ENCODE results near the gene PRF1.

Gene PRF1

GRCh38 chr10:70560511-70560941 is 42.0 kb downstream of the PRF1 start:
- DNase-seq (ENCODE audit: low read depth in 2 of 2), result no peak

- DNase-seq (ENCODE audit: low read depth in 2 of 2), result no peak
These were observed 42.7 kb downstream of the PRF1 start for GRCh38 chr10:70559861-70560260.

GRCh38 chr10:70558871-70559810 is 43.4 kb downstream of the PRF1 start:
- peak; percentile 45 to 63 for DNase-seq (ENCODE audit: low read depth in 2 of 2)

GRCh38 chr10:70558295-70558694 is 44.2 kb downstream of the PRF1 start:
- no peak for DNase-seq (ENCODE audit: low read depth in 2 of 2)

- DNase-seq (ENCODE audit: low read depth in 2 of 2), result no peak
These were observed 44.7 kb downstream of the PRF1 start for GRCh38 chr10:70557876-70558275.

GRCh38 chr10:70557086-70557845 is 45.3 kb downstream of the PRF1 start:
- no peak for DNase-seq (ENCODE audit: low read depth in 2 of 2)

GRCh38 chr10:70555371-70555770 is 47.2 kb downstream of the PRF1 start:
- no peak for DNase-seq (ENCODE audit: low read depth in 2 of 2)

- no peak for DNase-seq (ENCODE audit: low read depth in 2 of 2)
These were observed 50.0 kb downstream of the PRF1 start for GRCh38 chr10:70552586-70552985.

GRCh38 chr10:70551971-70552422 is 50.5 kb downstream of the PRF1 start:
- no peak for DNase-seq (ENCODE audit: low read depth in 2 of 2)

- DNase-seq (ENCODE audit: low read depth in 2 of 2), result no peak
These were observed 51.1 kb downstream of the PRF1 start for GRCh38 chr10:70551466-70551865.

- DNase-seq (ENCODE audit: low read depth in 2 of 2), result no peak
These were observed 52.1 kb downstream of the PRF1 start for GRCh38 chr10:70550459-70550858.

- DNase-seq (ENCODE audit: low read depth in 2 of 2), result peak; percentile 43 to 53
These were observed 52.5 kb downstream of the PRF1 start for GRCh38 chr10:70549962-70550458.

- DNase-seq (ENCODE audit: low read depth in 2 of 2), result no peak
These were observed 53.1 kb downstream of the PRF1 start for GRCh38 chr10:70549351-70549961.

Data from stimulated activated CD8-positive, alpha-beta memory T cell treated with anti-CD3 and anti-CD28 coated beads, Interleukin-15, amount 100 ng/mL, for 4 hours (primary cell).